GM18520 (cell line): Measurements from ENCODE around the gene FAM81B.

Experiments used
- ATAC-seq: cut with Tn5 transposase; IDR thresholded peaks from one replicate; pipeline ENCODE4 v1.9.1; 2021; ENCODE audit not compliant: unreplicated experiment

Gene FAM81B

GRCh38 chr5:95401626-95402025, 10.5 kb downstream of the FAM81B start:
- ATAC-seq = no peak

GRCh38 chr5:95403996-95404395, 12.8 kb downstream of the FAM81B start:
- ATAC-seq = no peak

GRCh38 chr5:95406426-95407090, 15.4 kb downstream of the FAM81B start:
- ATAC-seq = no peak

- ATAC-seq = no peak
Measured at GRCh38 chr5:95410279-95410678, 19.1 kb downstream of the FAM81B start.

- no peak for ATAC-seq
Measured at GRCh38 chr5:95411474-95411873, 20.3 kb downstream of the FAM81B start.

GRCh38 chr5:95414451-95414850, 23.3 kb downstream of the FAM81B start:
- no peak for ATAC-seq

GRCh38 chr5:95417971-95418370, 26.8 kb downstream of the FAM81B start:
- ATAC-seq = no peak

- ATAC-seq = no peak
Measured at GRCh38 chr5:95422838-95423237, 31.7 kb downstream of the FAM81B start.

- no peak for ATAC-seq
Measured at GRCh38 chr5:95424016-95424415, 32.9 kb downstream of the FAM81B start.

- ATAC-seq = no peak
Measured at GRCh38 chr5:95424526-95424925, 33.4 kb downstream of the FAM81B start.

- no peak for ATAC-seq
Measured at GRCh38 chr5:95426227-95426626, 35.1 kb downstream of the FAM81B start.

- no peak for ATAC-seq
Measured at GRCh38 chr5:95432779-95433178, 41.6 kb downstream of the FAM81B start.

- no peak for ATAC-seq
Measured at GRCh38 chr5:95439801-95440493, 48.8 kb downstream of the FAM81B start.

GRCh38 chr5:95440825-95441224, 49.7 kb downstream of the FAM81B start:
- no peak for ATAC-seq

- ATAC-seq = no peak
Measured at GRCh38 chr5:95441636-95442035, 50.5 kb downstream of the FAM81B start.

- no peak for ATAC-seq
Measured at GRCh38 chr5:95445442-95445841, 54.3 kb downstream of the FAM81B start.

- no peak for ATAC-seq
Measured at GRCh38 chr5:95445995-95446394, 54.8 kb downstream of the FAM81B start.

- ATAC-seq = no peak
Measured at GRCh38 chr5:95446560-95447221, 55.5 kb downstream of the FAM81B start.

- ATAC-seq = no peak
Measured at GRCh38 chr5:95447961-95448360, 56.8 kb downstream of the FAM81B start.

GRCh38 chr5:95448789-95449188, 57.6 kb downstream of the FAM81B start:
- ATAC-seq = no peak

- no peak for ATAC-seq
Measured at GRCh38 chr5:95449460-95449859, 58.3 kb downstream of the FAM81B start.

- ATAC-seq = no peak
Measured at GRCh38 chr5:95454536-95454935, 63.4 kb downstream of the FAM81B start.
